Measurements from ENCODE around the gene STK35. TPM values are rescaled to one million over a fixed set of nuclear protein-coding genes. Genes with fewer than 3 reads are reported as not detected.

The STK35 gene
- total and polyA plus RNA-seq, 7 experiments from 2014 or later = 5.3 to 19.0 (median 16.8) TPM

GRCh38 chr20:2156666-2157624 is 55.3 kb downstream of the STK35 start:
- no peak overlapping the region for H3K27ac Mint-ChIP-seq
- no peaks in the 10 kb centered on the region for H3K4me1 Mint-ChIP-seq
- POLR2A ChIA-PET = no interaction called here
- Histone ChIP-seq H3K36me3 (ENCODE audit: control insufficient read depth in 2 of 3, insufficient read depth in 3 of 3, low read length in 3 of 3) (no peaks in the 10 kb centered on the region), H3K27me3 (ENCODE audit: control insufficient read depth in 2 of 2, insufficient read depth in 2 of 2, low read length in 2 of 2) (no peaks in the 10 kb centered on the region), H3K27ac (ENCODE audit: low read depth, low read length) (no peak overlapping the region), H3K4me3 (ENCODE audit: low read length) (no peak overlapping the region), H3K9me3 (ENCODE audit: control insufficient read depth in 2 of 3, low read length in 3 of 3) (no peaks in the 10 kb centered on the region), H3K4me1 (ENCODE audit: control insufficient read depth in 2 of 2, insufficient read depth in 2 of 2, low read length in 2 of 2) (no peaks in the 10 kb centered on the region)
- peaks cover 0 to 2% (median 0%) of the 10 kb centered on the region in 11 donors for H3K9me3 Mint-ChIP-seq
- H3K27me3 Mint-ChIP-seq = no peaks in the 10 kb centered on the region
- ATAC-seq = no peak
- H3K36me3 Mint-ChIP-seq = no peaks in the 10 kb centered on the region
- DNase-seq = no peak
- H3K4me3 Mint-ChIP-seq = no peak overlapping the region
- intact Hi-C loops (cut with micrococcal nuclease) = no loop called here
- CTCF ChIA-PET = no interaction called here

- ATAC-seq (no peak), DNase-seq (no peak)
- ChIA-PET CTCF (interaction anchor here (3.0 kb wide), 1 partner anchor 9 kb away, joined by 12 read pairs; no protein-coding TSS in a partner anchor), POLR2A (no interaction called here)
- no peak overlapping the region for H3K27ac ChIP-seq (ENCODE audit: low read depth, low read length)
- no peaks in the 10 kb centered on the region for H3K36me3 ChIP-seq (ENCODE audit: control insufficient read depth in 2 of 3, insufficient read depth in 3 of 3, low read length in 3 of 3)
- no peak overlapping the region for H3K4me3 ChIP-seq (ENCODE audit: low read length)
- H3K27me3 ChIP-seq (ENCODE audit: control insufficient read depth in 2 of 2, insufficient read depth in 2 of 2, low read length in 2 of 2) = no peaks in the 10 kb centered on the region
- Mint-ChIP-seq H3K27ac (no peak overlapping the region), H3K4me1 (no peaks in the 10 kb centered on the region), H3K27me3 (no peaks in the 10 kb centered on the region), H3K36me3 (no peaks in the 10 kb centered on the region), H3K9me3 (peaks cover 0 to 4% (median 0%) of the 10 kb centered on the region in 11 donors), H3K4me3 (no peak overlapping the region)
- H3K4me1 ChIP-seq (ENCODE audit: control insufficient read depth in 2 of 2, insufficient read depth in 2 of 2, low read length in 2 of 2) = no peaks in the 10 kb centered on the region
- intact Hi-C loops (cut with micrococcal nuclease) = no loop called here
- no peaks in the 10 kb centered on the region for H3K9me3 ChIP-seq (ENCODE audit: control insufficient read depth in 2 of 3, low read length in 3 of 3)
Observed at GRCh38 chr20:2162125-2162822, 60.6 kb downstream of the STK35 start.

GRCh38 chr20:2162823-2163166 is 61.2 kb downstream of the STK35 start:
- no peaks in the 10 kb centered on the region for H3K4me1 ChIP-seq (ENCODE audit: control insufficient read depth in 2 of 2, insufficient read depth in 2 of 2, low read length in 2 of 2)
- no peaks in the 10 kb centered on the region for H3K9me3 ChIP-seq (ENCODE audit: control insufficient read depth in 2 of 3, low read length in 3 of 3)
- no peak overlapping the region for H3K27ac ChIP-seq (ENCODE audit: low read depth, low read length)
- DNase-seq (no peak), ATAC-seq (no peak)
- H3K27me3 Mint-ChIP-seq = no peaks in the 10 kb centered on the region
- no peaks in the 10 kb centered on the region for H3K4me1 Mint-ChIP-seq
- no peak overlapping the region for H3K27ac Mint-ChIP-seq
- ChIA-PET POLR2A (no interaction called here), CTCF (interaction anchor here (3.0 kb wide), 1 partner anchor 9 kb away, joined by 12 read pairs; no protein-coding TSS in a partner anchor)
- no peak overlapping the region for H3K4me3 Mint-ChIP-seq
- no peaks in the 10 kb centered on the region for H3K27me3 ChIP-seq (ENCODE audit: control insufficient read depth in 2 of 2, insufficient read depth in 2 of 2, low read length in 2 of 2)
- peaks cover 0 to 4% (median 0%) of the 10 kb centered on the region in 11 donors for H3K9me3 Mint-ChIP-seq
- no peaks in the 10 kb centered on the region for H3K36me3 ChIP-seq (ENCODE audit: control insufficient read depth in 2 of 3, insufficient read depth in 3 of 3, low read length in 3 of 3)
- intact Hi-C loops (cut with micrococcal nuclease) = no loop called here
- no peaks in the 10 kb centered on the region for H3K36me3 Mint-ChIP-seq
- no peak overlapping the region for H3K4me3 ChIP-seq (ENCODE audit: low read length)

- intact Hi-C loops (cut with micrococcal nuclease) = no loop called here
- H3K4me3 ChIP-seq (ENCODE audit: low read length) = no peak overlapping the region
- H3K27ac ChIP-seq (ENCODE audit: low read depth, low read length) = no peak overlapping the region
- ChIA-PET CTCF (interaction anchor here (1.1 kb wide), 1 partner anchor 9 kb away, joined by 5 read pairs; no protein-coding TSS in a partner anchor), POLR2A (no interaction called here)
- no peaks in the 10 kb centered on the region for H3K9me3 ChIP-seq (ENCODE audit: control insufficient read depth in 2 of 3, low read length in 3 of 3)
- Mint-ChIP-seq H3K27ac (no peak overlapping the region), H3K4me3 (no peak overlapping the region), H3K36me3 (no peaks in the 10 kb centered on the region), H3K9me3 (peaks cover 0 to 4% (median 0%) of the 10 kb centered on the region in 11 donors), H3K27me3 (peaks cover 0 to 3% (median 0%) of the 10 kb centered on the region in 5 donors), H3K4me1 (no peaks in the 10 kb centered on the region)
- ATAC-seq = no peak
- no peaks in the 10 kb centered on the region for H3K4me1 ChIP-seq (ENCODE audit: control insufficient read depth in 2 of 2, insufficient read depth in 2 of 2, low read length in 2 of 2)
- H3K36me3 ChIP-seq (ENCODE audit: control insufficient read depth in 2 of 3, insufficient read depth in 3 of 3, low read length in 3 of 3) = no peaks in the 10 kb centered on the region
- no peaks in the 10 kb centered on the region for H3K27me3 ChIP-seq (ENCODE audit: control insufficient read depth in 2 of 2, insufficient read depth in 2 of 2, low read length in 2 of 2)
- no peak for DNase-seq
Observed at GRCh38 chr20:2163312-2163711, 61.7 kb downstream of the STK35 start.

GRCh38 chr20:2163757-2164156 is 62.1 kb downstream of the STK35 start:
- Histone ChIP-seq H3K36me3 (ENCODE audit: control insufficient read depth in 2 of 3, insufficient read depth in 3 of 3, low read length in 3 of 3) (no peaks in the 10 kb centered on the region), H3K4me3 (ENCODE audit: low read length) (no peak overlapping the region), H3K4me1 (ENCODE audit: control insufficient read depth in 2 of 2, insufficient read depth in 2 of 2, low read length in 2 of 2) (no peaks in the 10 kb centered on the region), H3K27ac (ENCODE audit: low read depth, low read length) (no peak overlapping the region), H3K27me3 (ENCODE audit: control insufficient read depth in 2 of 2, insufficient read depth in 2 of 2, low read length in 2 of 2) (no peaks in the 10 kb centered on the region), H3K9me3 (ENCODE audit: control insufficient read depth in 2 of 3, low read length in 3 of 3) (no peaks in the 10 kb centered on the region)
- DNase-seq (no peak), ATAC-seq (no peak)
- Mint-ChIP-seq H3K27ac (no peak overlapping the region), H3K4me1 (no peaks in the 10 kb centered on the region), H3K9me3 (peaks cover 0 to 4% (median 0%) of the 10 kb centered on the region in 11 donors), H3K36me3 (no peaks in the 10 kb centered on the region), H3K4me3 (no peak overlapping the region), H3K27me3 (peaks cover 0 to 4% (median 0%) of the 10 kb centered on the region in 5 donors)
- intact Hi-C loops (cut with micrococcal nuclease) = no loop called here
- POLR2A ChIA-PET = no interaction called here
- CTCF ChIA-PET = interaction anchor here (1.1 kb wide), 1 partner anchor 9 kb away, joined by 5 read pairs; no protein-coding TSS in a partner anchor

- no peak for ATAC-seq
Observed at GRCh38 chr20:2164421-2164820, 62.8 kb downstream of the STK35 start.

More at GRCh38 chr20:2164421-2164820, 62.8 kb downstream of the STK35 start:
- H3K27me3 Mint-ChIP-seq = peaks cover 0 to 4% (median 0%) of the 10 kb centered on the region in 5 donors
- DNase-seq = no peak
- Histone ChIP-seq H3K9me3 (ENCODE audit: control insufficient read depth in 2 of 3, low read length in 3 of 3) (no peaks in the 10 kb centered on the region), H3K36me3 (ENCODE audit: control insufficient read depth in 2 of 3, insufficient read depth in 3 of 3, low read length in 3 of 3) (no peaks in the 10 kb centered on the region), H3K4me1 (ENCODE audit: control insufficient read depth in 2 of 2, insufficient read depth in 2 of 2, low read length in 2 of 2) (no peaks in the 10 kb centered on the region), H3K27me3 (ENCODE audit: control insufficient read depth in 2 of 2, insufficient read depth in 2 of 2, low read length in 2 of 2) (no peaks in the 10 kb centered on the region), H3K4me3 (ENCODE audit: low read length) (no peak overlapping the region), H3K27ac (ENCODE audit: low read depth, low read length) (no peak overlapping the region)
- no peaks in the 10 kb centered on the region for H3K36me3 Mint-ChIP-seq
- H3K27ac Mint-ChIP-seq = peak overlapping the region in 1 of 9 donors; percentile 25
- ChIA-PET CTCF (interaction anchor here (0.5 kb wide), 1 partner anchor 238 kb away, joined by 3 read pairs; no protein-coding TSS in a partner anchor), POLR2A (no interaction called here)
- H3K4me3 Mint-ChIP-seq = no peak overlapping the region
- H3K9me3 Mint-ChIP-seq = peaks cover 0 to 3% (median 0%) of the 10 kb centered on the region in 11 donors
- intact Hi-C loops (cut with micrococcal nuclease) = no loop called here
- no peaks in the 10 kb centered on the region for H3K4me1 Mint-ChIP-seq
